Measurements from ENCODE around the gene HIC2.

DNA sequence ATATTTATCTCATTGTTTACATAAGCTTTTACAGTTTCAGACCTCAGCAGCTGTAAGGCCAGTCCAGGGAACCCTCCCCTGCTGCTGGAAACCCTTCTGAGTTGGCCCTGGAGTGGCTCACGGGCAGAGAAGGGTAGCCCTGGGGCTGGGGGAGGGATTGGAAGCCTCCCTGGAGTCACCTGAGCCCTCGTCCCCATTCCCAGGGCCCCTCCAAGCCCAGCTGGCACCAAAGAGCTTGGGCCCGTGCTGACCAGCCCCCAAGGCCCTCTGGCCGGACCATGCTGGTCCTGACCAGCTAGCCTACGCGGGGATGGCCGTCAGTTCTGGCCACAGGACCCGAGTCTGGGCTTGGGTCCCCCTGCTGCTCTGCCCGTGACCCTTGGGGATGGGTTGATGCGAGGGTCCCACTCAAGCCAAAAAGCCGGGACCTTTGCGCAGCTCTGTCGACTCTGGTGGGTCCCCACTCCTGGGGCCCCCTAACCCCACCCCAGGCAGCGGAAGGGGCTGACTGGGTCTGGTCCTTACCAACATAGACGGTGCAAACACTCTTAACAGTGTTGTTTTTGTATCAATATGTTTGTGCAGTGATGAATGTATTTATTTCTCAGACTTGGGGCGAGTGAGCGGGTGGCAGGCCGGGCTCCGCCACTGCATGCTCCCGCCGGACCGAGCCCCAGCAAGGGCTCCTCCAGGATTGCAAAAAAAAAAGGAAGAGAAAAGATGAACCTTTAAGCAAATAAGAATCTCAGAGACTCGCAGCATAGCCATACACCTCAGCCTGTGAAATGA is 32.6 kb downstream of the HIC2 start:
- TF ChIP-seq, protein P1, sequence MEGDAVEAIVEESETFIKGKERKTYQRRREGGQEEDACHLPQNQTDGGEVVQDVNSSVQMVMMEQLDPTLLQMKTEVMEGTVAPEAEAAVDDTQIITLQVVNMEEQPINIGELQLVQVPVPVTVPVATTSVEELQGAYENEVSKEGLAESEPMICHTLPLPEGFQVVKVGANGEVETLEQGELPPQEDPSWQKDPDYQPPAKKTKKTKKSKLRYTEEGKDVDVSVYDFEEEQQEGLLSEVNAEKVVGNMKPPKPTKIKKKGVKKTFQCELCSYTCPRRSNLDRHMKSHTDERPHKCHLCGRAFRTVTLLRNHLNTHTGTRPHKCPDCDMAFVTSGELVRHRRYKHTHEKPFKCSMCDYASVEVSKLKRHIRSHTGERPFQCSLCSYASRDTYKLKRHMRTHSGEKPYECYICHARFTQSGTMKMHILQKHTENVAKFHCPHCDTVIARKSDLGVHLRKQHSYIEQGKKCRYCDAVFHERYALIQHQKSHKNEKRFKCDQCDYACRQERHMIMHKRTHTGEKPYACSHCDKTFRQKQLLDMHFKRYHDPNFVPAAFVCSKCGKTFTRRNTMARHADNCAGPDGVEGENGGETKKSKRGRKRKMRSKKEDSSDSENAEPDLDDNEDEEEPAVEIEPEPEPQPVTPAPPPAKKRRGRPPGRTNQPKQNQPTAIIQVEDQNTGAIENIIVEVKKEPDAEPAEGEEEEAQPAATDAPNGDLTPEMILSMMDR (conservative IDR thresholded peaks at IDR 0.05; ENCODE audit: low read depth, low read length), result no peak
- no peak for TF ChIP-seq EZH2phosphoT487 (IDR thresholded peaks at IDR 0.05; ENCODE audit: borderline replicate concordance, low read length)
- no peak for TF ChIP-seq EZH2 (IDR thresholded peaks at IDR 0.05; ENCODE audit: low read length, unreplicated experiment)
